ENCODE results near the gene NUDT16L1.

NUDT16L1 gene

DNA sequence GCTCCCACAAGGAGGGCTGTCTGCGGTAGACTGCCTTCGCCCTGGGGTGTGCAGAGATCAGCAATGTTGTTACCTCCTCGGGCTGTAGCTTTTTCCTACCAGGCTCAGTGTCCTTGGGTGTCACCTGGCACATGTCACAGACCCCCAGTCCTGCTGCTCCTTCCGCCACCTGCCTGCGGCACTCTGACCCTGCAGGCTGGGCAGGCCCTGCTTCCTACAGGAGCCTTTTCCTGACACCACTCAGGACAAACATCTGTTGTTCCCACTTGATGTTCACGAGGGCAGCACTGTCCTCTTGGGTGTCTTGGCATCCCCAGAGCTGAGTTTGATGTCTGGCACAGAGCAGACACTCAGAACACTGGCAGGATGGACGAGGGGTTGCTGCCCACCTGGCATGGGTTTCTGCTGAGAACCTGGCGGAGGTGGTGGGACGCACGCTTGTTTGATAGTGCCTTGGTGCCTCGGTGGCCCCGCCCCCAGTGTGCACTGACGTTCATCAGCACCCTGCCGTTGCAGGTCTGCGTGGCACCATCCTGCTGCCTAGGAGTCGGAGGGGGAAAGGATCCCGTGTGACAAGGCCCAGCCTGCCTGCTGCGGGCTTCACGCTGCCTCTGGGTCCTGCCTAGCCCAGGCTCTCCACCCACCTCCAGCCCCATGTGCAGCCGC lies 26.7 kb upstream of the NUDT16L1 start:
- TF ChIP-seq, protein P1, sequence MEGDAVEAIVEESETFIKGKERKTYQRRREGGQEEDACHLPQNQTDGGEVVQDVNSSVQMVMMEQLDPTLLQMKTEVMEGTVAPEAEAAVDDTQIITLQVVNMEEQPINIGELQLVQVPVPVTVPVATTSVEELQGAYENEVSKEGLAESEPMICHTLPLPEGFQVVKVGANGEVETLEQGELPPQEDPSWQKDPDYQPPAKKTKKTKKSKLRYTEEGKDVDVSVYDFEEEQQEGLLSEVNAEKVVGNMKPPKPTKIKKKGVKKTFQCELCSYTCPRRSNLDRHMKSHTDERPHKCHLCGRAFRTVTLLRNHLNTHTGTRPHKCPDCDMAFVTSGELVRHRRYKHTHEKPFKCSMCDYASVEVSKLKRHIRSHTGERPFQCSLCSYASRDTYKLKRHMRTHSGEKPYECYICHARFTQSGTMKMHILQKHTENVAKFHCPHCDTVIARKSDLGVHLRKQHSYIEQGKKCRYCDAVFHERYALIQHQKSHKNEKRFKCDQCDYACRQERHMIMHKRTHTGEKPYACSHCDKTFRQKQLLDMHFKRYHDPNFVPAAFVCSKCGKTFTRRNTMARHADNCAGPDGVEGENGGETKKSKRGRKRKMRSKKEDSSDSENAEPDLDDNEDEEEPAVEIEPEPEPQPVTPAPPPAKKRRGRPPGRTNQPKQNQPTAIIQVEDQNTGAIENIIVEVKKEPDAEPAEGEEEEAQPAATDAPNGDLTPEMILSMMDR (IDR thresholded peaks at IDR 0.05), result no peak

DNA sequence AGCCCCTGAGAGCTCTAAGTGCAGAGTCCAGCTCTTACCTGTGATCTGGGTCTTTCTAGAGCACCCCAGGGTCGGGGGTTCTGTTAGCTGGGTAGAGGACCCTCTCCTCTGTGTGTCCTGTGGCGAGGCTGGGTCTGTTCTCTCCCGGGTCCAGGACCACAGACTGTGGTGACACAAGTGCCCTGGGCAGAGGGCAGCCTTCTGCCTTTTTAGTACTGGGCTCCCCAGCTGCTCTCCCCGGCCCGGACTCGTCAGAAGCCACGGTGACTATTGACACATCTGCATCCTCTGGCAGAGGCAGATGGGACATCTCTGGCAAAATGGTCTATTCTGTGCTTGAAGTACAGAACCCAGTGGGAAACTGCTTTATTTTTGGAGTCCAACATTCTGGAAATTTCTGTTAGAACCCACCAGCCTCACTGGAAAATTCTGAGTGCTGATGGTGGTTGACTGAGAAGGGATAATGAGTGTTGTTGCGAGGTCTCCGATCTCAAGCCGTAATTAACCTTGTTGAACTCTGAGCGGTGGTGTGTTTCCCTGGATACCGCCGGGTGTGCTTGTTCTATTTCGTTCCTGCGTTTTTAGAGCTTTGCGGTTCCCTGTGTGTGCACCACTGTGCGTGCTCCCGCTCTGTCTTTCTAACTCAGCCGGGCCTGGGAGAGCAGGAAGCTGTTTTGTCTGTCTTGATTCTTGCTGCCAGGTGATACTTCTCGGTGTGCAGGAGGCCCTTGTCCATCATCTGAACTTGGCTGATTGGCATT lies 26.0 kb upstream of the NUDT16L1 start:
- TF ChIP-seq, protein P1 (IDR thresholded peaks at IDR 0.05), result no peak

DNA sequence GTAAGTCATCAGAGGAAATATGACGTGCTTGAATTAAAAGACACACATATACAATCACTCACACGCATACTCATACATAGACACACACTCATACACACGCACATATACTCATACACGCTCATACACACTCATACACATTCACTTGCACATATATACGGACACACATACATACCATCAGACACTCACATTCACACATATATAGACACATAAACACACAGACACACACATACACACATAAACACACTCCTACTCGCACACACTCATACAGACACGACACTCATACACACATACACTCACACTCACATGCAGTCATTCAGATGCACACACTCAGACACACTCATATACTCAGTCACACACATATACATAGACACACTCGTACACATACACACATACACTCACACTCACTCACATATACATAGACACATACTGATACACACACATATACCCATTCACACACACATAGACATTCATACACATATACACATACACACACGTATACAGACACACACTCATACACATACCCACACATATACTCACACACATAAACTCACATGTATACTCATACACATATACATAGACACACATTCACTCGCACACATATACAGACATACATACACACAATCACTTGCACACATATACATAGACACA lies 24.9 kb upstream of the NUDT16L1 start:
- TF ChIP-seq, protein P1 (IDR thresholded peaks at IDR 0.05), result no peak

DNA sequence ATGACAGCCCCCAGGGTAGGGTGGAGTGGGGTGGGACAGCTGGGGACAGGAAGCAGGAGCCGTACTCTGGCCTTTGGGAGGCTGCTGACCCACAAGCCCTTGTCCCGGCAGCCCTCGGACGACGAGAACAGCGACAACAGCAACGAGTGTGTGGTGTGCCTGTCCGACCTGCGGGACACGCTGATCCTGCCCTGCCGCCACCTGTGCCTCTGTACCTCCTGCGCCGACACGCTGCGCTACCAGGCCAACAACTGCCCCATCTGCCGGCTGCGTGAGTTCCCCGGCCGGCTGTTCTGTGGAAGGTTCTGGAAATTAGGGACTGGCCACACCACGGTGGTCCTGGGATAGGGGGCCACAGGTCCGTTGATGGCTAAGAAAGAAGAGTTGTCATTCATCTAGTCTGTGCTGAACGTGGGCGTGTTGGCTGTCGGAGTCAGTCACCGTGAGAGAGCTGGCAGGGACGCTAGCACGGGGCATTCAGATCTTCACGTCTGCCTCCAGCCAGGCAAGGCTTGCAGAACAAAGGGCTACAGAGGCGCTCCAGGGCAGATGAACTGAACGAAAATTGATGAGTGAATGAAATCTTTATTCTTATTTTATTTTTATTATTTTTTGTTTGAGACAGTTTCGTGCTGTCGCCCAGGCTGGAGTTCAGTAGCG lies 19.8 kb upstream of the NUDT16L1 start:
- TF ChIP-seq, protein P1 (IDR thresholded peaks at IDR 0.05), result no peak

DNA sequence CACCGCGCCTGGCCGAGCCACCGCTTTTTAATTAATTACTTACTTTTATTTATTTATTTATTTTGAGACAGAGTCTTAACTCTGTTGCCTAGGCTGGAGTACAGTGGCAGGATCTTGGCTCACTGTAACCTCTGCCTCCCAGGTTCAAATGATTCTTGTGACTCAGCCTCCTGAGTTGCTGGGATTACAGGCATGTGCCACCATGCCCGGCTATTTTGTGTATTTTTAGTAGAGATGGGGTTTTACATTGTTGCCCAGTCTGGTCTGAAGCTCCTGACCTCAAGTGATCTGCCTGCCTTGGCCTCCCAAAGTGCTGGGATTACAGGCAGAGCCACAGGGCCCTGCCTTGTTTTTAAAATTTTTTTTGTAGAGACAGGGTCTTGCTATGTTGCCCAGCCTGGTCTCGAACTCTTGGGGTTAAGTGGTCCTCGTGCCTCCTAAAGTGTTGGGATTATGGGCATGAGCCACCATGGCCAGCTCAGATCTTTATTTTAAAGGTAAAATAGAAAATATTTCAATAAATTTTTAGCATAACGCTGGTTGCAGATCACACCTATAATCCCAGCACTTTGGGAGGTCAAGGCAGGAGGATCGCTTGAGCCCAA lies 18.3 kb upstream of the NUDT16L1 start:
- TF ChIP-seq, protein P1 (IDR thresholded peaks at IDR 0.05), result no peak

DNA sequence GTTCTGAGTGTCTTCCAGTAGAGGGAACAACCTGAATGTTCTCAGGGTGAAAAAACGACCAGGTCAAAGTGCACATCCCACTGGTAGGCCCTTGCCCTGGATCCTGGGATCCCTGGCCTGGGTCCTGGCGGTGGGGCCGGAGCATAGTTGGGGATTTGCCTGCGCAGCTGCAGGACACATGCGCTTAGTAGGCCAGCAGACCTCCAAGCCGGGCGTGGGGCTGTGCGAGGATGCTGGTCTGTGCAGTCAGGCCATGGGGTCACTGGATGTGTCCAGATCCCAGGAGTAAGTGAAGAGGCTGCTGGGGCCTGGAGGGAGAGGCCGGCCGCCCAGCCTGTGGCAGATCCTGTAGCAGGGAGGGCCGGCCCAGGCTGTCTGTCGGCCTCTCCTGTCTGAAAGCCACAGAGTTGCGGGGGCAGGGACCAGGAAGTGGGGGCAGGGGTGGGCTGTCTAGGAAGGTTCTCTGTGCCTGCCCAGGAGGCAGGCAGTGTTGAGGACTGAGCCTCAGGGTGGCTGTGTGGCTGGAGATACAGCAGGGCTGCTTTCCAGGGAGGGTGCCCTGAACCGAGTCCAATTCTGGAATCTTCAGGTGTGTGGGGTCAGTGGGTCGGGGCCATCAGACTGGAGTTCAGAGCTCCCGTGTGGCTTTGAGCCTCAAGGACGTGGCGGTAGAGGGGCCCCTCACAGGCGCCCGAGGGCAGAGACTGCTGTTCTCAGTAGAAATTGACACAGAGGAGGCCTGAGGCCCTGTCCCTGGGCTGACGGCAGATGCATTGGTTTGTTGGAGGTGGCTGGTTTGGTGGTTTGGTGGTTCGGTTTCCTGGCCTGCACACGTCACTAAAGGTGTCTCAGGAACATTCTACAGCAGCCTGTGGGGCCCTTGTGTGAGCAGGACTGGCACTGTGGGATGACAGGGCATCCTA lies 17.2 kb upstream of the NUDT16L1 start:
- TF ChIP-seq, protein P1 (IDR thresholded peaks at IDR 0.05), result no peak

Data from LNCAP (cell line).